Cortex of kidney (tissue), 1 donor: ENCODE data around the gene IL20RB.

Experiments used
- DNase-seq: peaks from one replicate; lab custom pipeline; 2025; lab: John Stamatoyannopoulos, UW

The IL20RB gene

DNA sequence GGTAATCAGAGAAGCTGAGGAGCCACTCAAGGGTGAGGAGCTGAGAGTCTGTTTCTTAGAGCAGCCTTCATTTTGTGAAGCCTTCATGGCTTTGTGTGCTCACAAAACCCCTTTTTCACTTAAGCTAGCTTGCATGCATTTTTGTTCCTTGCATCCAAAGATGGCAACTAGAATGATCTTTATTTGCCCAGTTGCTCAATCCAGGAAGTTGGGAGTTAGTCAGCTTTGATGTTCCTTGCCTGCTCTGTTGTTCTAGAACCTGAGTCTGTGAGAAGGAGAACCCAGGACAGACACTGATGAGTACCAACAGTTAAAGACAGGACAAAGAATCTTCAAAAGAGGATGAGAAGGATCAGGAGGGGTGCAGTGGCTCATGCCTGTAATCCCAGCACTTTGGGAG is 81.8 kb downstream of the IL20RB start:
- DNase-seq, result no peak

DNA sequence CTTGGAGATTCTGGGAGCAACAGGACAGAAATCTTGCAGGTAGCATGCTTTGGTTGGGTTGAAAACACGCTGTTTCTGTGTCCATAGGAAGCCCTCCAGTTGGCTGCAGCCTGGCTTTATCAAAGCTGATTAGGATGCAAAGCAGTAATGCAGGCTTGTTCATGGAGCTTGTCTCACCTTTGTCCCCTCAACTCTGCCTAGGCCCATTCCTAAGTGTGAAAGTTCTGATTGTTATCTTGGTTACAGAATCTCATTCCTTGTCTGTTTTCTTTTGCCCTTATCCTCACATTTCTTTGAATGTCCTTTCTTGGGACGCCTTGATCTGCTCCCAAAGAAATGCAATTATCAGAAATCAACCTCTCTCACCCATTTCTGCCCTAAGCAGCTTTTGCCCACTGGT is 83.5 kb downstream of the IL20RB start:
- DNase-seq, result no peak

DNA sequence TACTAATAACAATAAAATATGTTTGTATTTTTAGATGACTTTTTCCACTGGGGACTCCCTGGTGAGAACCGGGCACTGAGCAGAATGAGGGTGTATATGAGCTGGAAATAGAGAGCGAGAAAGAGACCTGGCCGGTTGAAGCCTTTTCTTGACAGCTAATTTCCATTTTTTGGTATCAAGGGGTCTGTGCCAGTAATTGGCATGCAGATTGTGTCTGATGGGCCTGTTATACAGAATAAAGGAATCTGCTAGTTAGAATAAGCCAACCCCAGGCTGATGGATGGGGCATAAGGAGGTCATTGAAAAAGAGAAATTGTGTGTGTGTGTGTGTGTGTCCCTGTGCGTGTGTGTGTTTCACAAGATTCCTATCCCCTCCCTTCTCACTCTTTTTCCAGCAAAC is 83.9 kb downstream of the IL20RB start:
- DNase-seq, result no peak

DNA sequence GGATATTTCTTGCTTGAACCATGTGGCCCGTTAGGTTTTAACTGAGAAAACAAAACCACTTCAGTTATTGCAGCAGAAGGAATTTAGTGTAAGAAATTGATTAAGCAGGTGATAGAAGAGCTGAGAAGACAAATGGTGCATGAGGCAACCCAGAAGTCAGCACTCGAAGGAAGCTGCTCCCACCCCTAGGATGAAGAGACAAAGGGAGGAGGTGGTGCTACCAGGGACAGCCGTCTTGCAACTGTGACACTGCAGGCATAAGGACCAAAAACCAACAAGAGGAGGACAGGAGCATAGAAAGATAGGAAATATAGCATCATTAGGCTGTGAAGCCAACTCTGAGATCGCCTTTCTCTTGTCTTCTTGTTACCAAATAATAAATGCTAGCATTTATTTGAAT is 89.0 kb downstream of the IL20RB start:
- DNase-seq, result no peak

DNA sequence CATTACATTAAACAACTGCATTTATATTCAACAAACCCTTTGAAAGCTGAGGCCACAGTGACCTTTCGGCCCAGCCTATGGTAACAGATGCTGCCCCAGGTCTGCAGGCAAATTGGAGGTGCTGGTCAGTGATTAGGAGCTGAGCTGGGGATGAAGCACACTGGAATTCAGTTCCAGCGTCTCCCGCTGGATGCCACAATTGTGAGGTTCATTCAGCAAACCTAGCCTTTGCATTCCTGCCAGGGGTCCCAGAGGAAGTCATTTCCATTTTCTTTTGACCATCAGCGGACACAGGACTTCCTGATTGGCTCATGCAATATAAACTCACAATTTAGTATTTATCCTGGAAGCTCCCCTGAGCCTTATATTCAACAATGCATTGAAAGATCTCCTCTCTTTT is 89.5 kb downstream of the IL20RB start:
- no peak for DNase-seq

DNA sequence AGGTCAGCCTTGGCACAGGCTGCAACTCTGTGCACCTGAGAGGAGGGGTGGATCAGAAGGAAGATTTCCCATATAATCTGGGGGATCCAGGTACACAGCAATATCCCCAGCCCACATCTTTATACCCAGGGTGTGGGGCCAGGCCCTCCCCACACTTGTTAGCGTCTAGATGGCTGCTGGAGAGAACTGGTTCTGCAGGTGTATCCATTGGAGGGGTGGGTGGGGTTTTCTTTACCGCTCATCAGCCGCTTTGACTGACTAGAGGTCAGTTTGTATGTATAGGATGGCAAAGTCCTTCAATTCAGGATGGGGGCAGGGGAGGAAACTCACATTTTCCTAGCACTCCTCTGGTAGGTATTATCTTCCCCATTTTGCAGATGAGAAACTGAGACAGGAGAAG is 92.5 kb downstream of the IL20RB start:
- no peak for DNase-seq

DNA sequence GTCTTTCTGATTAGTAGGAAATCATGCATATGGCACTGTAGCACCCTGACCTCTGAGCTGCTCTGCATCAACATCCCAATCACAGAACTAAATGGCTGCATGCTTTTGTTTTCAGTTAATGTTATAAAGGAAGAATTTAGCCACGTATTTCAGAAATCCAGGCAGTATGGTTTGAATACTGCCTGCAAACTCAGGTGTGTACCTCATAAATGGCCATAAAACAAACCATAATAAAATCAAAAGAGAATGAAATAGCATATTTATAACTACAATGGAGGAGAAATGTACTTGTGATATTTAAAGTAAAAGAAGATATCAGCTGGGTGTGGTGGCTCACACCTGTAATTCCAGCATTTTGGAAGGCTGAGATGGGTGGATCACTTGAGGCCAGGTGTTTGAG is 94.5 kb downstream of the IL20RB start:
- no peak for DNase-seq
